HG02884 (cell line): Measurements from ENCODE around the gene TMEM233.

Experiments used
- ATAC-seq: cut with Tn5 transposase; IDR thresholded peaks from one replicate; pipeline ENCODE4 v1.9.1; 2021; ENCODE audit warnings: mild to moderate bottlenecking, moderate library complexity; ENCODE audit not compliant: unreplicated experiment

The TMEM233 gene

DNA sequence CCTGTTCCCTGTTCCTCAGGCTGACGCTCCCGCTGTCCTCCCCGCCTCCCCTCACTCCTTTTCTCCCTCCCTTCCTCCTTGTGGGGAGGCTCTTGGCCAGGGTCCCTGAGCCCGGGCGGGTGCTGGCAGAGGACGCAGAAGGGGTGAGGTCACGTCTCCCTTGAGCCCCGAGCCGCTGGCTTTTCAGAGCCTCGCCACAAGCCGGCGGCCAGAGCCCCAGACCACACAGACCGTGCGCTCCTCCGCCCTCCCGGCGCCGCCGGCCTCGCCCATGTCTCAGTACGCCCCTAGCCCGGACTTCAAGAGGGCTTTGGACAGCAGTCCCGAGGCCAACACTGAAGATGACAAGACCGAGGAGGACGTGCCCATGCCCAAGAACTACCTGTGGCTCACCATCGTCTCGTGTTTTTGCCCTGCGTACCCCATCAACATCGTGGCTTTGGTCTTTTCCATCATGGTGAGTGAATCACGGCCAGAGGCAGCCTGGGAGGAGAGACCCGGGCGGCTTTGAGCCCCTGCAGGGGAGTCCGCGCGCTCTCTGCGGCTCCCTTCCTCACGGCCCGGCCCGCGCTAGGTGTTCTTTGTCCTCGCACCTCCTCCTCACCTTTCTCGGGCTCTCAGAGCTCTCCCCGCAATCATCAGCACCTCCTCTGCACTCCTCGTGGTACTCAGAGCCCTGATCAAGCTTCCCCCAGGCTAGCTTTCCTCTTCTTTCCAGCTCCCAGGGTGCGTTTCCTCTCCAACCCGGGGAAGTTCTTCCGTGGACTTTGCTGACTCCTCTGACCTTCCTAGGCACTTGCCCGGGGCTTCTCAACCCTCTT is at the start of gene TMEM233:
TSS of gene TMEM233 (plus strand) at position 197 of the 821 bp plus-strand sequence. CDS start at position 272, 75 bp downstream.
- no peak for ATAC-seq

- ATAC-seq: no peak
Observed at GRCh38 chr12:119544765-119545625, 48.6 kb upstream of the TMEM233 start.

DNA sequence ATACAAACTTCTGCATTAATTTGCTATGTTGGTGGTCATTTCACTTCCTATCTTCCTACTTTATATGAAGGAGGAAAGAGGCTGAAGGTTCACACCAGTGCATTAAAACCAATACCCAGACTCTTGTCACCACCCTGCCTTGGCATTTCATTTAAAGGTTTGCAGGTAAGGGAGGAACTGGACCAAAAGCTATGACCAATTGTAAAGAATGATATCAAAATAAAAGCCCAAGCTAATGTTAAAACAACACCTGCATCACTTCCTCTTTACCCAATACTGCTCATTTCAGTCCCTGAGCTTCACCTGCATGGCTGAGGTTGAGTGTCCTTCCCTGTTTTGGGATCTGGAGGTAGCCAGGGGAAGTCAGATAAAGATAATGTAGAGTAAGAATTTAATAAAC is 47.2 kb upstream of the TMEM233 start:
- ATAC-seq: no peak

GRCh38 chr12:119547001-119547400 is 46.6 kb upstream of the TMEM233 start:
- no peak for ATAC-seq

DNA sequence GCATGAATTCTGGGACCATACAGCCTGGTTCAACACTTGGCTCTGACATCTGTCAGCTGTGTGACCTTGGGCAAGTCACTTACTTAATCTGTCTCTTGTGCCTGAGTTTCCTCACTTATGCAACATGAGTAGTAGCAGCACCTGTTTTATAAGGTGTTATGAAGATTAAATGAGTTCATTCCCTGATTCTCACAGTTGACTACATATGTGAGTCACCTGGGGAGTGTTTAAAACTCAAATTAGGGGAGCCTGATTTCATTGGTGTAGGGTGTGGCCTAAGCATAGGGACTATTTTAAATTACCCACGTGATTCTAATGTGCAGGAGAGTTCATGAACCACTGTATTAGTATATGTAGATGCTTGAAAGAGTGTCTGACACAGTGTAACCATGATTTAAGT is 36.7 kb upstream of the TMEM233 start:
- no peak for ATAC-seq

- no peak for ATAC-seq
Observed at GRCh38 chr12:119565404-119565803, 28.2 kb upstream of the TMEM233 start.

DNA sequence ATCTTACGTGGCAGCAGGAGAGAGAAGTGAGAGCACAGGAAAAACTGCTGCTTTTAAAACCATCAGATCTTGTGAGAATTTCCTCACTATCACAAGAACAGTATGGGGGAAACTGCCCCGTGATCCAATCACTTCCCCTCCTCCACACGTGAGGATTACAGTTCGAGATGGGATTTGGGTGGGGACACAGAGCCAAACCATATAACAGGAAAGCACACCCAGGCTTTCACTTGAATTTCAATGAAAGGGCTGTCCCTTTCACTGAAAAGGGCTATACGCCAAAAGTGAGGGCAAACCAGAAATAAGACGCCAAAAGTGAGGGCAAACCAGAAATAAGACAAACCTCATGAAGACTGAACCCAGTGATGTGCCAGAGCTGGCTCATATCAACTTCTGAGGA is 22.8 kb upstream of the TMEM233 start:
- ATAC-seq: no peak

DNA sequence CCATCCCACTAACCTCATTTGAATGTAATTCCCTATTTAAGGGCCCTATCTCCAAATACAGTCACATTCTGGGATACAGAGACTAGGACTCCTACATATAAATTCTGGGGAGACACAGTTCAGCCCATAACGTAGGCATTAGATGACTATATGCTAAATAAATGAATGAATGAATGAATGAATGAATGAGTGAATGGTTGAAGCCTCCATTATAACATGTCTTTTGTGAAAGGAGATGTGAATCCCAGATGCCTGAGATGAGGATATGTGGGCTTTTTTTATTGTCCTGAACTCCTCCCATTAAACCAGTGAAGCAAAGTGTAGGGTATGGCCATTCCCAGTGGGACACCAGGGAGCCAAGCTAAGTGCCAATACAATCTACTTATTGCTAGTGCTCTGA is 20.5 kb upstream of the TMEM233 start:
- ATAC-seq: no peak

DNA sequence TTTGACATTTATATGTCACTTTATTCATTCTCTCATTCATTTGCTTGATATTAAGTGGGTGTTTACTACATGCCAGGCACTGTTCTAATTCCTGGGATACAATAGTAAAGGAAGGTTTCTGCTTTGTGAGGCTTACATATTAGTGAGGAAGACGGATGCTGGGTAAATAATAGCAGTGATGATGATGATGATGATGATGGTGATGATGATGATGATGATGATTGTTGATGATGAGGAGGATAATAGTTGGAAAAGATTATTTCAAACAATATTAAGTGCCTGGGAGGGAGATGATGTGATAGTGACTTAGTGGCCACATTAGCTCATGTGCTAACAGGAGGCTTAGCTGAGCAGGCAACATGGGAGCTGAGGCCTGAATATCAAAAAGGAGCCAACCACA is 19.3 kb upstream of the TMEM233 start:
- ATAC-seq: no peak

DNA sequence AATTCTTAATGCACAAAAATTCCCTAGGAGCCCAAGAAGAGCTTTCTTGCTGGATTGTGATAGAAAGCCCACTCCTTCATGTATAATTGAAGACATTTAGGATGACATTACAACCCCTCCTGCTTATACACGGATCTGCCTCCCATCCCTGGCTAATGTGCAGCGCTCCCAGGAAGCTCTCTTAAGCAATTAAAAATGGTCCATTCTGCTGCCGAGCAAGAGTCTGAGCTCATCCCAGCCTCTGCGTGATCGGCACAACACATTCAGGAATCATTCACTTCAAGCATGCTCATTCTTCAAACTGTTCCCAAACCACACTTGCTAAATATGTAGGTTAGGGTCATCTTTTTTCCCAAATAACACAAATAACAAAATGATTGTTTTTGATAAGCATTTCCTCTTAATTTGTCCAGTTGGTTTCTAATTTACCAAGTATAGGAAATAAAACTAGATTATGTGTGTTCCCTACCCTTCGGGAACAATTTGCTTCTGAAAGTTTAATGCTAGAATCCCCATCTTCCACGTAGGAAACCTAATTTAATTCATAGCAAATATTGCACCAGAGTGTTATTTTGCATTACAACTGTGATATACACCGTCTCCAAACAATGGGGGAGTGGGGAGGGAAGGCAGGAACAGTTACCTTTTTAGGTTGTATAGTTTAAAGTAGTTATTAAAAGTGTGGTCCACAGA is 17.3 kb upstream of the TMEM233 start:
- ATAC-seq: no peak

- no peak for ATAC-seq
Observed at GRCh38 chr12:119576915-119577314, 16.7 kb upstream of the TMEM233 start.

GRCh38 chr12:119578112-119578511 is 15.5 kb upstream of the TMEM233 start:
- no peak for ATAC-seq

DNA sequence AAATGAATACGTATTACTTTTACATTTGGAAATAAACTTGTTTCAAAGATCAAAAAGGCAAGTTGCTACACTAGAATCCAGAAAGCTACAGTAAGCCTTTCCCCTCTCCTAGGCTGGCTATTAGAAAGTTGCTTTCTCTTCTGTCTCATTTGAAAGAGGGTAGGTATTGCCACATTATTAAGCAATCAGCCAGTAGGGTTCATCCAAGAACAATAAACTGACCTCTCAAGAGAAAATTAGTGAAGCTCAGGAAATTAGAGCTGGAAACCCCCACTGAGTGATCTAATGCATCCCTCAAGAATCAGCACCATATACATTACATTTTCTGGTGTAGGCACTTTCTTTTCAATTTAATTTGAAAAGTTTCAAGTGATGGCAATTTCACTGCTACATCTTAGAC is 4.5 kb upstream of the TMEM233 start:
- ATAC-seq: no peak

DNA sequence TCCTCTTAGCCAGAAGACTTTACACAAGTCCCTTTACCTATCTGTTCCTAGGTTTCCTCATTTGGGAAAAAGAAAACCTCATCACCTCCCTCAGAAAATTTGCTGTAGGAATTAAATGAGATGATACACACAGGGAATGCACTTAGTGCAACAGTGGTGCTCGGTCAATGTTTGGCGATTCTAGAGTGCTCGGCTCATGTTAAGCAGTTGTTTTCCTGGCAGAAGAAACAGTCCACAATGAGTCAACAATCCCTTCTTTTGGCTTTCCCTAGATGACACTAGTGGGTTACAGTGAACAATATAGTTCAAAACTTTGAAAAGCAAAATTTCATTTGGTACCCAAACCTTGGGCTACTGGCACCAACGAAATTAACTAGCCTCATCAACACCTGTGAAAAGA is 3.9 kb upstream of the TMEM233 start:
- ATAC-seq: no peak

DNA sequence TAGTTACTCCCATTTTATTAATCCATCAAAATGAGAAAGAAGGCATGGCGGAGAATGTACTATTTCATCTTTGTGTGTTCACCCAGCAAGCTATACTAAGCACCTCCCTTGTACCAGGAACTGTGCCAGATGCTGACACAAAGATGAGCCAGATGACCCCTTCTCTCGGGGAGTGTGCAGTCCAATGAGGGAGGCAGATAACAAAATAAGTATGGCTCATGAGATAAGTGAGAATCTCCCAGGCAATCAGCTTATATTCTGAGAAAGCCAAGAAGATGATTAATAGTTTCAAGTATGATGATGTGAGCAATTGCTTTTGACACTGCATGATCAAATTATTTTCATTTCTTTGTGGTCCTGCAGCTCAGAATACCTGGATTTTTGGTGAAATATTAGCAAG is 1.3 kb upstream of the TMEM233 start:
- ATAC-seq: no peak

DNA sequence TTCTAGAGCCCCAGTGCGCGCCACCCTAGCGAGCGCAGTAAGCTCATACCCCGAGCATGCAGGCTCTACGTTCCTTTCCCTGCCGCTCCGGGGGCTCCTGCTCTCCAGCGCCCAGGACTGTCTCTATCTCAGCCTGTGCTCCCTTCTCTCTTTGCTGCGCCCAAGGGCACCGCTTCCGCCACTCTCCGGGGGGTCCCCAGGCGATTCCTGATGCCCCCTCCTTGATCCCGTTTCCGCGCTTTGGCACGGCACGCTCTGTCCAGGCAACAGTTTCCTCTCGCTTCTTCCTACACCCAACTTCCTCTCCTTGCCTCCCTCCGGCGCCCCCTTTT is 791 bp downstream of the TMEM233 start:
- no peak for ATAC-seq

DNA sequence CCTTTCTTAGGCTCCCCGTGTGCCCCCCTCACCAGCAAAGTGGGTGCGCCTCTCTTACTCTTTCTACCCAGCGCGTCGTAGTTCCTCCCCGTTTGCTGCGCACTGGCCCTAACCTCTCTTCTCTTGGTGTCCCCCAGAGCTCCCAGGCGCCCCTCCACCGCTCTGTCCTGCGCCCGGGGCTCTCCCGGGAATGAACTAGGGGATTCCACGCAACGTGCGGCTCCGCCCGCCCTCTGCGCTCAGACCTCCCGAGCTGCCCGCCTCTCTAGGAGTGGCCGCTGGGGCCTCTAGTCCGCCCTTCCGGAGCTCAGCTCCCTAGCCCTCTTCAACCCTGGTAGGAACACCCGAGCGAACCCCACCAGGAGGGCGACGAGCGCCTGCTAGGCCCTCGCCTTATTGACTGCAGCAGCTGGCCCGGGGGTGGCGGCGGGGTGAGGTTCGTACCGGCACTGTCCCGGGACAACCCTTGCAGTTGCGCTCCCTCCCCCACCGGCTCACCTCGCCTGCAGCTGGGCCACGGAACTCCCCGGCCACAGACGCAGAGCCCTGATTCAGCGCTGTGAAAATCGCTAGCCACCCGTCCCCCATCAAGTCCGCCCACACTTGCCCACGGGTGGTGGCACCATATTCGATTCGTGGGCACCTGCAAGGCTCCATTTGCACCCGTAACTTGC is 1.3 kb downstream of the TMEM233 start:
- no peak for ATAC-seq

GRCh38 chr12:119598159-119598558 is 4.6 kb downstream of the TMEM233 start:
- ATAC-seq: no peak

- no peak for ATAC-seq
Observed at GRCh38 chr12:119601877-119602733, 8.5 kb downstream of the TMEM233 start.

- no peak for ATAC-seq
Observed at GRCh38 chr12:119602734-119603094, 9.1 kb downstream of the TMEM233 start.
